Sigmoid colon (tissue), 7 donors: ENCODE results near the gene CCDC146. TPM values are rescaled to one million over a fixed set of nuclear protein-coding genes. Genes with fewer than 3 reads are reported as not detected.
"Not testable (repeated sequence)": the region's sequence is repeated elsewhere in the genome, so short reads cannot be mapped to it uniquely, and the experiment has no call there.

Experiments
- DNase-seq: peaks from one replicate; pipeline ENCODE4 v3.0.0-alpha.2; 2019
- H3K27ac ChIP-seq, 4 donors: fragments of 200-600 bp; sonication (generic); one replicate each; pipeline ENCODE4 v1.5.1; 2016 to 2019; ENCODE audit warnings: mild to moderate bottlenecking in 1 of 4
- H3K27me3 ChIP-seq, 3 donors: fragments of 200-600 bp; sonication (generic); one replicate each; pipeline ENCODE4 v1.5.1; 2019; ENCODE audit warnings: mild to moderate bottlenecking in 1 of 3
- H3K36me3 ChIP-seq, 4 donors: fragments of 200-600 bp; sonication (generic); one replicate each; pipeline ENCODE4 v1.5.1; 2016 to 2019
- H3K4me1 ChIP-seq, 4 donors: fragments of 200-600 bp; sonication (generic); one replicate each; pipeline ENCODE4 v1.5.1; 2017 to 2019
- H3K4me3 ChIP-seq, 4 donors: fragments of 200-600 bp; sonication (generic); one replicate each; pipeline ENCODE4 v1.5.1; 2017 to 2019; ENCODE audit warnings: mild to moderate bottlenecking in 2 of 4, moderate library complexity in 1 of 4
- H3K9me3 ChIP-seq, 4 donors: fragments of 200-600 bp in 3 of 4; sonication (generic) in 3 of 4; one replicate each; pipeline versions ENCODE4 v1.5.1 to v1.6.1; 2013 to 2019
- CTCF ChIP-seq, 4 experiments: fragments of 450-650 bp in 3 of 4; fragments of 200-600 bp in 1 of 4; IDR thresholded peaks; one replicate each; pipeline ENCODE4 v1.5.1; 2016 to 2019; ENCODE audit warnings: antibody characterized with exemption in 4 of 4, mild to moderate bottlenecking in 3 of 4, moderate library complexity in 2 of 4
- EP300 ChIP-seq, 4 donors: sonication (generic); formaldehyde crosslinking; IDR thresholded peaks; one replicate each; pipeline ENCODE4 v1.6.1; 2017; ENCODE audit warnings: antibody characterized with exemption in 4 of 4
- POLR2A ChIP-seq, 2 donors: fragments of 450-650 bp; IDR thresholded peaks; one replicate each; pipeline ENCODE4 v1.6.1; 2016; ENCODE audit warnings: antibody characterized with exemption in 2 of 2, mild to moderate bottlenecking in 2 of 2, moderate library complexity in 2 of 2
- POLR2AphosphoS5 ChIP-seq, 4 donors: sonication (generic); formaldehyde crosslinking; IDR thresholded peaks; one replicate each; pipeline ENCODE4 v1.6.1; 2017; ENCODE audit warnings: antibody characterized with exemption in 4 of 4
- WGBS, 2 donors: extraction: QIAGEN DNeasy Blood & Tissue Kit; methylation state at CpG; one replicate each; pipeline ENCODE4 v1.1.7; 2013; 5-methylcytosine and 5-hydroxymethylcytosine counted together
- intact Hi-C: fragments of 100-400 bp; cut with DNase I; formaldehyde crosslinking; loops from one replicate; pipeline ENCODE4 v1.15.1; 2023
- polyA plus RNA-seq, 3 donors: library from polyadenylated mRNA; stranded (reverse); fragments of 200-250 nt; gene quantifications; one replicate each; pipeline ENCODE4 v1.2.3, GENCODE V29; 2013
- total RNA-seq, 4 donors: library from RNA; depleted of rRNA; stranded (reverse); fragments of >200 nt; gene quantifications; one replicate each; pipeline ENCODE4 v1.1.0, GENCODE V29; 2016
- donor health status: healthy with polysubstance abuse.
- donor health status: Bipolar disorder and iron deficiency.
- donor health status: healthy.

Gene CCDC146
- total and polyA plus RNA-seq, 7 donors = 2.3 to 45.7 (median 18.4) TPM

- H3K27me3 ChIP-seq = no peaks in the 10 kb centered on the region
- WGBS, 2 donors = 33 to 73% methylated on average over 1 of the region's 1 CpG
- peak overlapping the region; percentile 73 to 86 (median 84) for H3K27ac ChIP-seq
- no peak for DNase-seq
- peaks cover 4 to 80% (median 57%) of the 10 kb centered on the region in 4 donors for H3K4me1 ChIP-seq
- H3K36me3 ChIP-seq = no peaks in the 10 kb centered on the region
- TF ChIP-seq CTCF (IDR thresholded peaks at IDR 0.05) (no peak), POLR2AphosphoS5 (IDR thresholded peaks at IDR 0.05) (peak in 1 of 4 donors; percentile 24)
- no peaks in the 10 kb centered on the region for H3K9me3 ChIP-seq
- intact Hi-C loops = loop anchor here (2.0 to 5.0 kb wide), 2 partner anchors 86 to 134 kb away; no protein-coding TSS in a partner anchor
- H3K4me3 ChIP-seq = no peak overlapping the region
These were observed 206.3 kb downstream of the CCDC146 start for GRCh38 chr7:77328669-77329068.

- DNase-seq = no peak
- Histone ChIP-seq H3K27ac (peak overlapping the region; percentile 73 to 86 (median 84)), H3K36me3 (no peaks in the 10 kb centered on the region), H3K27me3 (no peaks in the 10 kb centered on the region), H3K9me3 (no peaks in the 10 kb centered on the region), H3K4me3 (no peak overlapping the region), H3K4me1 (peaks cover 4 to 71% (median 57%) of the 10 kb centered on the region in 4 donors)
- 91 to 92% methylated on average over 4 of the region's 4 CpGs for WGBS, 2 donors
- intact Hi-C loops = loop anchor here (2.0 to 5.0 kb wide), 2 partner anchors 87 to 135 kb away; no protein-coding TSS in a partner anchor
- TF ChIP-seq POLR2AphosphoS5 (IDR thresholded peaks at IDR 0.05) = no peak
- no peak for TF ChIP-seq CTCF (IDR thresholded peaks at IDR 0.05)
- TF ChIP-seq EP300 (IDR thresholded peaks at IDR 0.05) = no peak
- no peak for TF ChIP-seq POLR2A (IDR thresholded peaks at IDR 0.05)
These were observed 207.2 kb downstream of the CCDC146 start for GRCh38 chr7:77329466-77330168.

GRCh38 chr7:77330169-77330882 is 207.9 kb downstream of the CCDC146 start:
- no peak overlapping the region for H3K4me3 ChIP-seq
- no peaks in the 10 kb centered on the region for H3K27me3 ChIP-seq
- WGBS, 2 donors = 56 to 66% methylated on average over 6 of the region's 6 CpGs
- peak in 2 of 4 donors; percentile 28 to 41 for TF ChIP-seq POLR2AphosphoS5 (IDR thresholded peaks at IDR 0.05)
- no peak for TF ChIP-seq EP300 (IDR thresholded peaks at IDR 0.05)
- peaks cover 4 to 71% (median 61%) of the 10 kb centered on the region in 4 donors for H3K4me1 ChIP-seq
- no peak for DNase-seq
- H3K27ac ChIP-seq = peak overlapping the region; percentile 73 to 86 (median 84)
- intact Hi-C loops = no loop called here
- no peaks in the 10 kb centered on the region for H3K36me3 ChIP-seq
- H3K9me3 ChIP-seq = no peaks in the 10 kb centered on the region

GRCh38 chr7:77331938-77332695 is 209.7 kb downstream of the CCDC146 start:
- 61 to 64% methylated on average over 3 of the region's 3 CpGs for WGBS, 2 donors
- intact Hi-C loops = loop anchor here (2.0 kb wide), 1 partner anchor 207 kb away; no protein-coding TSS in a partner anchor
- Histone ChIP-seq H3K4me1 (peaks cover 4 to 65% (median 57%) of the 10 kb centered on the region in 4 donors), H3K27ac (peak overlapping the region in 2 of 4 donors; percentile 21 to 86), H3K27me3 (no peaks in the 10 kb centered on the region), H3K4me3 (no peak overlapping the region), H3K36me3 (no peaks in the 10 kb centered on the region), H3K9me3 (no peaks in the 10 kb centered on the region)
- peak; percentile 84 for DNase-seq
- TF ChIP-seq POLR2AphosphoS5 (IDR thresholded peaks at IDR 0.05) = peak in 3 of 4 donors; percentile 20 to 63 (median 60)
- TF ChIP-seq EP300 (IDR thresholded peaks at IDR 0.05) = no peak
- peak; percentile 57 to 66 (median 63) for TF ChIP-seq CTCF (IDR thresholded peaks at IDR 0.05)

GRCh38 chr7:77334039-77334438 is 211.6 kb downstream of the CCDC146 start:
- H3K27ac ChIP-seq, H3K36me3 ChIP-seq, H3K9me3 ChIP-seq, DNase-seq, H3K4me3 ChIP-seq, H3K27me3 ChIP-seq, intact Hi-C loops: not testable (repeated sequence)
- peaks cover 2 to 52% (median 38%) of the 10 kb centered on the region in 4 donors for H3K4me1 ChIP-seq
- 90 to 94% methylated on average over 2 of the region's 2 CpGs for WGBS, 2 donors
